GM19438 (cell line): ENCODE measurements around the gene CCNL1.

Experiments
- ATAC-seq: cut with Tn5 transposase; IDR thresholded peaks from one replicate; pipeline ENCODE4 v1.9.1; 2021; ENCODE audit warnings: low read depth; ENCODE audit not compliant: unreplicated experiment

The CCNL1 gene

GRCh38 chr3:157126365-157126764 is 33.6 kb downstream of the CCNL1 start:
- no peak for ATAC-seq

- ATAC-seq = no peak
Observed at GRCh38 chr3:157125101-157125500, 34.8 kb downstream of the CCNL1 start.

GRCh38 chr3:157123621-157124020 is 36.3 kb downstream of the CCNL1 start:
- no peak for ATAC-seq

GRCh38 chr3:157122832-157123427 is 37.0 kb downstream of the CCNL1 start:
- ATAC-seq = no peak

- no peak for ATAC-seq
Observed at GRCh38 chr3:157122116-157122515, 37.8 kb downstream of the CCNL1 start.

GRCh38 chr3:157121522-157121921 is 38.4 kb downstream of the CCNL1 start:
- ATAC-seq = no peak

- ATAC-seq = no peak
Observed at GRCh38 chr3:157120071-157120892, 39.7 kb downstream of the CCNL1 start.

GRCh38 chr3:157119369-157119951 is 40.5 kb downstream of the CCNL1 start:
- no peak for ATAC-seq

GRCh38 chr3:157117875-157118654 is 41.9 kb downstream of the CCNL1 start:
- no peak for ATAC-seq

- ATAC-seq = no peak
Observed at GRCh38 chr3:157117206-157117605, 42.7 kb downstream of the CCNL1 start.

- no peak for ATAC-seq
Observed at GRCh38 chr3:157116017-157116416, 43.9 kb downstream of the CCNL1 start.

GRCh38 chr3:157115069-157116006 is 44.6 kb downstream of the CCNL1 start:
- no peak for ATAC-seq

GRCh38 chr3:157113832-157114505 is 46.0 kb downstream of the CCNL1 start:
- ATAC-seq = no peak

- no peak for ATAC-seq
Observed at GRCh38 chr3:157112536-157112935, 47.4 kb downstream of the CCNL1 start.

- ATAC-seq = no peak
Observed at GRCh38 chr3:157111518-157111917, 48.4 kb downstream of the CCNL1 start.

GRCh38 chr3:157110761-157111278 is 49.1 kb downstream of the CCNL1 start:
- ATAC-seq = no peak

GRCh38 chr3:157109267-157110141 is 50.4 kb downstream of the CCNL1 start:
- ATAC-seq = no peak

GRCh38 chr3:157107644-157108133 is 52.3 kb downstream of the CCNL1 start:
- ATAC-seq = no peak
